Islet of Langerhans (tissue), 1 donor: ENCODE data around the gene RNF212B.
"Not testable (repeated sequence)": the region's sequence is repeated elsewhere in the genome, so short reads cannot be mapped to it uniquely, and the experiment has no call there.

ENCODE experiments used
- FAIRE-seq: peaks from one replicate; lab custom pipeline; 2011; peaks lifted over from hg19 to GRCh38; lab: Jason Lieb, UNC

RNF212B gene

GRCh38 chr14:23237772-23238594 lies at the start of gene RNF212B:
Gene RNF212B (plus strand): TSS chr14:23237936. CDS start chr14:23240346, 2,410 bp downstream.
- FAIRE-seq: peak; percentile 55

GRCh38 chr14:23193432-23193831 lies 44.3 kb upstream of the RNF212B start:
- no peak for FAIRE-seq

- FAIRE-seq: no peak
Observed at GRCh38 chr14:23195552-23196101, 42.1 kb upstream of the RNF212B start.

GRCh38 chr14:23196487-23196886 lies 41.2 kb upstream of the RNF212B start:
- not testable (repeated sequence) for FAIRE-seq

- not testable (repeated sequence) for FAIRE-seq
Observed at GRCh38 chr14:23199141-23199540, 38.6 kb upstream of the RNF212B start.

- FAIRE-seq: no peak
Observed at GRCh38 chr14:23202001-23202400, 35.7 kb upstream of the RNF212B start.

GRCh38 chr14:23206422-23207145 lies 31.2 kb upstream of the RNF212B start:
- FAIRE-seq: no peak

- FAIRE-seq: no peak
Observed at GRCh38 chr14:23207146-23207540, 30.6 kb upstream of the RNF212B start.

GRCh38 chr14:23208324-23208723 lies 29.4 kb upstream of the RNF212B start:
- no peak for FAIRE-seq

- FAIRE-seq: no peak
Observed at GRCh38 chr14:23209651-23210423, 27.9 kb upstream of the RNF212B start.

GRCh38 chr14:23215421-23215820 lies 22.3 kb upstream of the RNF212B start:
- FAIRE-seq: no peak

GRCh38 chr14:23217032-23218020 lies 20.4 kb upstream of the RNF212B start:
- FAIRE-seq: no peak

- FAIRE-seq: no peak
Observed at GRCh38 chr14:23219075-23219474, 18.7 kb upstream of the RNF212B start.

- FAIRE-seq: not testable (repeated sequence)
Observed at GRCh38 chr14:23224958-23225357, 12.8 kb upstream of the RNF212B start.

- no peak for FAIRE-seq
Observed at GRCh38 chr14:23227566-23227965, 10.2 kb upstream of the RNF212B start.

GRCh38 chr14:23228812-23229211 lies 8.9 kb upstream of the RNF212B start:
- no peak for FAIRE-seq

- FAIRE-seq: not testable (repeated sequence)
Observed at GRCh38 chr14:23232241-23232808, 5.4 kb upstream of the RNF212B start.

- FAIRE-seq: no peak
Observed at GRCh38 chr14:23240661-23241060, 2.9 kb downstream of the RNF212B start.

GRCh38 chr14:23241061-23241715 lies 3.5 kb downstream of the RNF212B start:
- not testable (repeated sequence) for FAIRE-seq

- peak; percentile 91 for FAIRE-seq
Observed at GRCh38 chr14:23242076-23242475, 4.3 kb downstream of the RNF212B start.
